Liver (tissue), 9 donors: Measurements from ENCODE around the gene PROC. TPM values are rescaled to one million over a fixed set of nuclear protein-coding genes. Genes with fewer than 3 reads are reported as not detected.
A peak's percentile ranks its signal among the peaks of the same experiment; 100 is the strongest.

Experiments
- DNase-seq: peaks from one replicate; pipeline ENCODE4 v3.0.0-alpha.2; 2017; ENCODE audit warnings: low spot score
- H3K27ac ChIP-seq, 2 donors: one replicate each; pipeline ENCODE4 v1.7.0; 2013; ENCODE audit warnings: inconsistent platforms in 2 of 2, low read length in 2 of 2, control low read depth in 1 of 2, low read depth in 1 of 2, mild to moderate bottlenecking in 1 of 2
- H3K27me3 ChIP-seq, 4 donors: one replicate each; pipeline versions ENCODE4 v1.6.1 to v1.7.0; 2013; ENCODE audit warnings: low read length in 3 of 4, inconsistent platforms in 1 of 4, mild to moderate bottlenecking in 1 of 4, moderate library complexity in 1 of 4; ENCODE audit not compliant: control insufficient read depth in 4 of 4, insufficient read depth in 4 of 4
- H3K36me3 ChIP-seq, 4 donors: one replicate each; pipeline versions ENCODE4 v1.6.1 to v1.7.0; 2013; ENCODE audit warnings: low read length in 3 of 4, mild to moderate bottlenecking in 3 of 4, low read depth in 1 of 4, moderate library complexity in 1 of 4; ENCODE audit not compliant: control insufficient read depth in 4 of 4, insufficient read depth in 3 of 4
- H3K4me1 ChIP-seq, 4 donors: one replicate each; pipeline versions ENCODE4 v1.6.1 to v1.7.0; 2013; ENCODE audit warnings: low read length in 3 of 4, mild to moderate bottlenecking in 3 of 4, moderate library complexity in 1 of 4; ENCODE audit not compliant: control insufficient read depth in 4 of 4, insufficient read depth in 4 of 4
- H3K4me3 ChIP-seq, 3 donors: one replicate each; pipeline versions ENCODE4 v1.6.1 to v1.7.0; 2013; ENCODE audit warnings: low read length in 3 of 3, control low read depth in 1 of 3, low read depth in 1 of 3, mild to moderate bottlenecking in 1 of 3
- H3K9ac ChIP-seq, 2 donors: one replicate each; pipeline ENCODE4 v1.7.0; 2013; ENCODE audit warnings: low read length in 2 of 2, mild to moderate bottlenecking in 2 of 2, moderate library complexity in 2 of 2, control low read depth in 1 of 2, low read depth in 1 of 2
- H3K9me3 ChIP-seq, 4 donors: one replicate each; pipeline versions ENCODE4 v1.6.1 to v1.7.0; 2013; ENCODE audit warnings: low read length in 3 of 4; ENCODE audit not compliant: control insufficient read depth in 4 of 4
- CTCF ChIP-seq: fragments of 150-350 bp; IDR thresholded peaks from 2 replicates; pipeline ENCODE4 v1.5.1; 2017; ENCODE audit warnings: improper control_type of control experiment, low read depth, low read length; ENCODE audit not compliant: missing input control
- EGR1 ChIP-seq, 2 donors: IDR thresholded peaks; 2 replicates each; pipeline ENCODE4 v1.6.1; 2016 to 2018; ENCODE audit warnings: antibody characterized with exemption in 2 of 2, low read depth in 2 of 2
- FOXA1 ChIP-seq: IDR thresholded peaks from 2 replicates; pipeline ENCODE4 v1.6.1; 2016; ENCODE audit warnings: antibody characterized with exemption
- FOXA2 ChIP-seq: IDR thresholded peaks from 2 replicates; pipeline ENCODE4 v1.6.1; 2016; ENCODE audit warnings: antibody characterized with exemption
- HNF4A ChIP-seq, 2 donors: conservative IDR thresholded peaks; 2 replicates each; pipeline ENCODE4 v1.6.1; 2016; ENCODE audit warnings: antibody characterized with exemption in 2 of 2, mild to moderate bottlenecking in 2 of 2
- HNF4G ChIP-seq: IDR thresholded peaks from 2 replicates; pipeline ENCODE4 v1.6.1; 2016; ENCODE audit warnings: antibody characterized with exemption
- JUND ChIP-seq, 2 donors: IDR thresholded peaks; 2 replicates each; pipeline ENCODE4 v1.6.1; 2016; ENCODE audit warnings: antibody characterized with exemption in 2 of 2
- MAX ChIP-seq: IDR thresholded peaks from 2 replicates; pipeline ENCODE4 v1.6.1; 2016; ENCODE audit warnings: antibody characterized with exemption
- NR2F2 ChIP-seq: IDR thresholded peaks from 2 replicates; pipeline ENCODE4 v1.6.1; 2016; ENCODE audit warnings: antibody characterized with exemption
- RAD21 ChIP-seq, 2 donors: IDR thresholded peaks; 2 replicates each; pipeline ENCODE4 v1.6.1; 2016; ENCODE audit warnings: antibody characterized with exemption in 2 of 2, mild to moderate bottlenecking in 2 of 2
- RXRA ChIP-seq, 2 donors: IDR thresholded peaks; 2 replicates each; pipeline ENCODE4 v1.6.1; 2017 to 2018; ENCODE audit warnings: antibody characterized with exemption in 2 of 2, mild to moderate bottlenecking in 1 of 2
- SP1 ChIP-seq: IDR thresholded peaks from 2 replicates; pipeline ENCODE4 v1.6.1; 2018; ENCODE audit warnings: antibody characterized with exemption, mild to moderate bottlenecking
- TAF1 ChIP-seq: conservative IDR thresholded peaks from 2 replicates; pipeline ENCODE4 v1.6.1; 2016; ENCODE audit warnings: antibody characterized with exemption, mild to moderate bottlenecking
- YY1 ChIP-seq: IDR thresholded peaks from 2 replicates; pipeline ENCODE4 v1.6.1; 2016; ENCODE audit warnings: antibody characterized with exemption, mild to moderate bottlenecking
- ZBTB33 ChIP-seq: IDR thresholded peaks from 2 replicates; pipeline ENCODE4 v1.6.1; 2016; ENCODE audit warnings: antibody characterized with exemption
- WGBS: extraction: QIAGEN DNeasy Blood & Tissue Kit; methylation state at CpG from one replicate; pipeline ENCODE4 v1.1.7; 2013; 5-methylcytosine and 5-hydroxymethylcytosine counted together
- polyA plus RNA-seq, 2 donors: library from polyadenylated mRNA; stranded (reverse) in 1 of 2; unstranded in 1 of 2; fragments of 200-250 nt in 1 of 2; fragments of >200 nt in 1 of 2; fragmentation: Nextera tagmentation in 1 of 2; extraction: Ambion mirVana in 1 of 2; gene quantifications; one replicate each; pipeline versions ENCODE4 v1.2.1 to v1.2.3, GENCODE V29; 2013 to 2015
- total RNA-seq, 2 donors: library from RNA; depleted of rRNA; stranded (reverse); fragments of >200 nt; gene quantifications; one replicate each; pipeline ENCODE4 v1.2.3, GENCODE V29; 2014
- TF ChIP-seq, protein P1 (sequence below): IDR thresholded peaks from 2 replicates; pipeline ENCODE4 v1.6.1; 2016; ENCODE audit warnings: antibody characterized with exemption
- TF ChIP-seq, protein P2 (sequence below): IDR thresholded peaks from 2 replicates; pipeline ENCODE4 v1.6.1; 2016; ENCODE audit warnings: antibody characterized with exemption, mild to moderate bottlenecking
- donor health status: healthy.
- donor health status: healthy.
- donor health status: healthy.
- donor health status: healthy.
- donor health status: healthy.

The PROC gene
- total and polyA plus RNA-seq, 4 donors: 150 to 407 (median 341) TPM

- H3K9ac ChIP-seq: peak overlapping the region in 1 of 2 donors; percentile 15
- no peaks in the 10 kb centered on the region for H3K36me3 ChIP-seq
- no peaks in the 10 kb centered on the region for H3K27me3 ChIP-seq
- no peak for DNase-seq
- 51% methylated on average over 13 of the region's 13 CpGs for WGBS
- H3K4me1 ChIP-seq: peaks cover 20 to 85% (median 53%) of the 10 kb centered on the region in 4 donors
- TF ChIP-seq CTCF (no peak), RXRA (IDR thresholded peaks at IDR 0.05) (peak; percentile 17 to 55), JUND (IDR thresholded peaks at IDR 0.05) (no peak), NR2F2 (peak; percentile 50)
- peak overlapping the region; percentile 91 to 92 for H3K27ac ChIP-seq
- H3K4me3 ChIP-seq: no peak overlapping the region
- H3K9me3 ChIP-seq: no peaks in the 10 kb centered on the region
These were observed 3.3 kb upstream of the PROC start for GRCh38 chr2:127414638-127415592.

DNA sequence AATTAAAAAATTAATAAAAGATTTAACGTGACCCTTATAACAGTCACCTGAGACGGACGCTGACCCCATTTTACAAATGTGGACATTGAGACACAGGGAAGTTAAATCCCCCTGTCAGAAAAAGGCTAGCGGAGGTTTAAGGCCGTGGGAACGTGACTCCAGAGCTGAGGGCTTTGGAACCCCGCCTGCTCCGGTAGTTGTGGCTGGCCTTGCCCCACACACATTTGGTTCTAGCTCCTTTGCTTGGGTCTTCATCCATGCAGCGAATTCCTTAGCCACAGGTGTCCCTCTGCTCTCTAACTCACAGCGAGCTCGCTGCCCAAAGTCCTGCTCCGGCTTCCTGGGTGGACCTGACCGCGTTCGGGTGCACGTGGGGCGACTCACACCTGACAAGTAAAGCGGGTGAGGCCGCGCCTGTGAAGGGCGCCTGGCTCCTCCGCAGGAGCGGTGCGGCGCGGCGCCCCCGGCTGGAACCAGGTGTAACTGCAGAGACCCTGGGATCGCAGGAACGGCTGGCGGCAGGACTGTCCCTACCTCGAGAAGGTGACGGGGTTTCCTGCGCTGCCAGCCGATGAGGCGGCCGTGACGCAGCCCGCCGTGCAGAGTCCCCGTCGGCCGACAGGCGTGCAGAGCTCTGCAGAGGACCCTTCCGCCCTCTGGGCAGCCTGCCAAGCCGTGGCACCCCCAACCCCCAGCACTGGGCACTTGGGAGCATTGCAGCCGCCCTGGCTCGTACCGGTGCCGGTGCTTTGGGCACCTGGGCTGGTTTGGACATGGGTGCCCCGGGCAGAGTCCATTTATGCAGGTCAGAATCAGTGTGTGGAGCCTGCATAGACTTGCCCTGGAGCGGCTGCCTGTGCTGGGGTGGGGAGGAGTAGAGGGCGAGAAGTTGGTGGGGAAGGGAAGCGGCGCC lies 2.4 kb upstream of the PROC start:
- WGBS: 9% methylated on average over 55 of the region's 55 CpGs
- Histone ChIP-seq H3K27ac (peak overlapping the region; percentile 91 to 92), H3K4me1 (peaks cover 17 to 85% (median 61%) of the 10 kb centered on the region in 4 donors), H3K9me3 (no peaks in the 10 kb centered on the region), H3K9ac (peak overlapping the region; percentile 15 to 22), H3K36me3 (no peaks in the 10 kb centered on the region), H3K27me3 (no peaks in the 10 kb centered on the region), H3K4me3 (peak overlapping the region; percentile 33 to 49 (median 41))
- TF ChIP-seq CTCF: peak; percentile 62
- peak; percentile 64 for TF ChIP-seq SP1
- TF ChIP-seq FOXA1: no peak
- TF ChIP-seq TAF1: no peak
- TF ChIP-seq EGR1 (IDR thresholded peaks at IDR 0.05; ENCODE audit: low read depth in 2 of 2): no peak
- TF ChIP-seq HNF4G: no peak
- TF ChIP-seq, protein P1, sequence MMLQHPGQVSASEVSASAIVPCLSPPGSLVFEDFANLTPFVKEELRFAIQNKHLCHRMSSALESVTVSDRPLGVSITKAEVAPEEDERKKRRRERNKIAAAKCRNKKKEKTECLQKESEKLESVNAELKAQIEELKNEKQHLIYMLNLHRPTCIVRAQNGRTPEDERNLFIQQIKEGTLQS: no peak
- TF ChIP-seq MAX: peak; percentile 34
- peak; percentile 71 to 83 for TF ChIP-seq RAD21 (IDR thresholded peaks at IDR 0.05)
- TF ChIP-seq HNF4A (conservative IDR thresholded peaks at IDR 0.05): peak; percentile 68 to 79
- TF ChIP-seq, protein P2, sequence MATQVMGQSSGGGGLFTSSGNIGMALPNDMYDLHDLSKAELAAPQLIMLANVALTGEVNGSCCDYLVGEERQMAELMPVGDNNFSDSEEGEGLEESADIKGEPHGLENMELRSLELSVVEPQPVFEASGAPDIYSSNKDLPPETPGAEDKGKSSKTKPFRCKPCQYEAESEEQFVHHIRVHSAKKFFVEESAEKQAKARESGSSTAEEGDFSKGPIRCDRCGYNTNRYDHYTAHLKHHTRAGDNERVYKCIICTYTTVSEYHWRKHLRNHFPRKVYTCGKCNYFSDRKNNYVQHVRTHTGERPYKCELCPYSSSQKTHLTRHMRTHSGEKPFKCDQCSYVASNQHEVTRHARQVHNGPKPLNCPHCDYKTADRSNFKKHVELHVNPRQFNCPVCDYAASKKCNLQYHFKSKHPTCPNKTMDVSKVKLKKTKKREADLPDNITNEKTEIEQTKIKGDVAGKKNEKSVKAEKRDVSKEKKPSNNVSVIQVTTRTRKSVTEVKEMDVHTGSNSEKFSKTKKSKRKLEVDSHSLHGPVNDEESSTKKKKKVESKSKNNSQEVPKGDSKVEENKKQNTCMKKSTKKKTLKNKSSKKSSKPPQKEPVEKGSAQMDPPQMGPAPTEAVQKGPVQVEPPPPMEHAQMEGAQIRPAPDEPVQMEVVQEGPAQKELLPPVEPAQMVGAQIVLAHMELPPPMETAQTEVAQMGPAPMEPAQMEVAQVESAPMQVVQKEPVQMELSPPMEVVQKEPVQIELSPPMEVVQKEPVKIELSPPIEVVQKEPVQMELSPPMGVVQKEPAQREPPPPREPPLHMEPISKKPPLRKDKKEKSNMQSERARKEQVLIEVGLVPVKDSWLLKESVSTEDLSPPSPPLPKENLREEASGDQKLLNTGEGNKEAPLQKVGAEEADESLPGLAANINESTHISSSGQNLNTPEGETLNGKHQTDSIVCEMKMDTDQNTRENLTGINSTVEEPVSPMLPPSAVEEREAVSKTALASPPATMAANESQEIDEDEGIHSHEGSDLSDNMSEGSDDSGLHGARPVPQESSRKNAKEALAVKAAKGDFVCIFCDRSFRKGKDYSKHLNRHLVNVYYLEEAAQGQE: no peak
- TF ChIP-seq JUND (IDR thresholded peaks at IDR 0.05): no peak
- TF ChIP-seq YY1: peak; percentile 87
- peak; percentile 20 to 38 for TF ChIP-seq RXRA (IDR thresholded peaks at IDR 0.05)
- no peak for TF ChIP-seq ZBTB33
- TF ChIP-seq FOXA2: no peak
- peak; percentile 68 for DNase-seq
